ENCODE results near the gene PPM1H.
"Not testable (repeated sequence)": the region's sequence is repeated elsewhere in the genome, so short reads cannot be mapped to it uniquely, and the experiment has no call there.

Gene PPM1H

DNA sequence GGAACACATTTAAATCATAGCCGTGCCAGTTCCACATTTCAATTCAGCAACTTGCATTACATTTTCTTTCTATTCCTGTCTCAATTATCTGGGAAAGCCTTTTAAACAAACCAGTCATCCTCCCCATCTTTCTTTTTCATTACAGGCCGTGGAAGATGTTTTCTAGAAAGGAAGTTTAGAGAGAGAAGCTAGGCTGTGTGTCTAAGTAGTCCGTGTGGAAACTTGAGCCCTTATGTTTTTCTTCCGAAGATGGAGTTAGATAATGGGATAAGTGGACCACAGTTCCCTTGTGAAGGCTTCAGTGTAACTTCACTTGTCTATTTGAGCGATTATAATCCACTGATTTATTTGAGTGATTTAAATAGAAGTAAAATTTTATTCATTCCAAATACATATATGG lies 12.4 kb upstream of the PPM1H start:
- FAIRE-seq = no peak
- DNase-seq (ENCODE audit: low spot score) = no peak

DNA sequence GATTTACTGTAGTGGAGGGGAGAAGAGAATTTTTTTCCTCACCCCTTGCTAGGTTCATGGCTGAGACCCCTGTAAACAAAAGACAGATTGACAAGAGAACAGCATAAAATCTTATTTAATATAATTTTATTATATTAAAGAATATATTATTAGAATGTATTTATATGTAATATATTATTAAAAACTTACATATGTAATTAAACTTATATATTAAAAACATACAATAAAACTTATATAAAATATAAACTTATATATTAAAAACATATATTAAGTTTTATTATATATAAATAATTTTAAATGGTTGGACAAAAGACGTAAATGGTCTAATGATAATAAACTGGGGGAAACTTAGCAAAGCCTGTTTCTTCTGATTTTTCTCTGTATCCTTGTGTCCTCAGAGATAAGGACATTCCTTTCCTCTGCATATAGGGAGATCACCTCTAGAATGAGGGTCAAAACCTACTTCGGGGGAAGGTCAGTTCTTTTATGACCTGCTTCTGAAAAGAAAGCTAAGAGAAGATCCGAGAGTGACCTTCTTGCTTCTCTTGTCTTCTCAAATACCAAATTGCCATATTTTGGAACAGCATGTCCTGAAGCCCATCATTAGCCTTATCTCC lies 8.9 kb upstream of the PPM1H start:
- no peak for FAIRE-seq

DNA sequence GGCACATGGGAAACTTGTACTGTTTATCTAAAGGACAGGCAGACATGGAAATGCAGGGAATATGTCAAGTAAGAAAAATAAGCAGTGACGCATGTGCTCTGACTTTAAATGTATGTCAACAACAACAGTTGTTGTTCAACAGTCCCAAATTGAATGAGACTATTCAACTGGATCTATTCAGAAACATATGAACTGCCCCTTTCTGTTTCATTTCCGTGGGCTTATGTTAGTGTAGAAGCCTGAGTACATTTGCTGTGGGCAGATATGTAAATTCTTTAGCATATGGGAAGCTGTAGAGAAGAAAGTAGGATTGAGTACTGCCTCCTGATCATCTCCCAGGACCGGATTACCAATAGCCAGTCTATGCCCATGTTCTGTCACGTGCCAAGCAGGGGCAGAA lies 7.4 kb upstream of the PPM1H start:
- FAIRE-seq; DNase-seq (ENCODE audit: low spot score): not testable (repeated sequence)

More for the DNA sequence above, 8.9 kb upstream of the PPM1H start:
- no peak for DNase-seq (ENCODE audit: low spot score)

DNA sequence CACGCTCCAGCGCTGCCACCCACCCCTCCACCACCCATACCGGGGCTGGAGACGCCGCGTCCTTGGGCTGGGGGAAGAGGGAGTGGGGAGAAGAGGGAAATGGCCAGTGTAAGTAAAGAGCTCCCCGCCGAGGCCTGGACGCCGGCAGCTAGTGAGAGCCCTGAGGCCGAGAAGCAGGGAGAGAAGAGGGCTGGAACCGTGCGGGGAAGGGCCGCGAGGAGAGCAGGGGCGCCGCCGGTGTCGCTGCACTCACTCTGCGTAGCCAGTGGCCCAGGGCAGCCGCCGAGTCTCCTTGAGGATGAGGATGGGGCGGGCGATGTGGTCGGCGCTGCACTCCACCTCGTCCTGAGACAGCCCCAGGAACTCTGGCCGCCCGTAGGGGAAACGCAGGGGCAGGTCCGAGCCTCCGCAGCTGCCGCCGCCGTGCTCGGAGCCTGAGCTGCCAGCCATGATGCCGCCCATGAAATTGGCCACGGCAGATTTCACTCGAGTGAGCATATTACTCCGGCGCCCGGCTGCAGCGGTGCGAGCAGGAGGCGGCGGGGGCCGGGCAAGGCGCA lies 631 bp downstream of the PPM1H start:
- FAIRE-seq (no peak), DNase-seq (ENCODE audit: low spot score) (peak; percentile 67)

DNA sequence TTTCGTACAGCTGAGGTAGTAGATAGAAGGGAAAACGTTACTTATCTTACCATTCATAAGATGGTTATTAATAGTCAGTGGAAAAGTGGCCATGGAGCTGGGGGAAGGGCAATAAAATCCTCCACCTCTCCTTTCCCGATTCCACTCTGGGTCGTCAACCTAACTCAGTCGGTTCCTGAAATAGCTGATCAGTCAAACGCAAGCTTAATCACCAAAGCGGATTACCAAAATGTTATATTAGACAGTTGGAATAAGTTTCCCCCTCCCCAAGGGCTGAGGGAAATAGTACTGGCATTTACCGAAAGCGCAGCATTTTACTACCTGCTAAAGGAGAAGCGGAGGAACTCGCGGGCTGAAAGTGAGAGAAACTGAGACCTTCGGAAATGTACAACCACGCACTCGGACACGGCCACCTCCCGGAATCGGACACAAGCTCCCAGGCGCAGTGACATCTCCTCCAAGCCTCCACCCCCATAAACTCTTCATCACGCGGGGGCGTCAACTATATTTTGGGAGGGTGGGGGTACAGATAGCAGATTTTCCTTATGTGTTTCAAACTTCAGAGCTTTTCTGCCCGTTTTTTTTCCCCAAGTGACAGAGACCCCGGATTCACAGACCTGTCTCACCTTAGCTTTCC lies 1.2 kb downstream of the PPM1H start:
- DNase-seq (ENCODE audit: low spot score) = no peak

DNA sequence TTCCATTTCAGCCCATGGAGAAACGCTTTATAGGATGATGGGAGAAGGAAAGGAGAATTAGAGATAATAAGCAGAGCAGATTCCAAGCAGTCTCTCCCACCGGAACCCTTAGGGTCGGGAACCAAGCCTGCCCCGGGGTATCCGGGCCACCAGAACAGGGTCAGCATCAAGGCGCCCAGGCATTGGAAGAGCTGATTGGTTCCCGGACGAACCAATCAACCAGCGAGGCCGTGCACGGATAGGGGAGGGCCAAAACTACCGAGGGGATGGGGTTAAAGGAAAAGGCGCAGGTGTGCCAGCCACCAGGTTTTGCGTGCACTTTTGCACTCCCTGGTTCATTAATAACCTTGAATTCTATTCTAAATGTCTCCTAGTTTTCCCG lies 1.7 kb downstream of the PPM1H start:
- FAIRE-seq (no peak), DNase-seq (ENCODE audit: low spot score) (peak; percentile 10)

More for the DNA sequence above, 1.2 kb downstream of the PPM1H start:
- no peak for FAIRE-seq

DNA sequence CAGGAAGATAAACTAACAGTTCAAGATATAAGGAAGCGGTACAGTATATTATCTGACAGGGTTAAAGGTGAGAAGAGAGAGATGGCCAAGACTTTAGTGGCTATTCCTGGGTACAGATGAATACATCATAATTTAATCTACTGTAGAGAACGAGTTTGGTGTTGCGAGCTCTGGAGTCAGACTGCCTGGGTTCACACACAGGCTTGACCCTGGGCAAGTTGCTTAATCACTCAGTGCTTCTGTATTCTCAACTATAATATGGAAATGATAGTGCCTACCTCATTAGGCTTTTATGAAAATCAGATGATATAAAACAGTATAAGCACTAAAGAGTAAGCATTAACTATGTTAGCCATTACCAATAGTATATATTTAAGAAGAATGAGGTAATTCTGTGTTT lies 3.5 kb downstream of the PPM1H start:
- no peak for FAIRE-seq

DNA sequence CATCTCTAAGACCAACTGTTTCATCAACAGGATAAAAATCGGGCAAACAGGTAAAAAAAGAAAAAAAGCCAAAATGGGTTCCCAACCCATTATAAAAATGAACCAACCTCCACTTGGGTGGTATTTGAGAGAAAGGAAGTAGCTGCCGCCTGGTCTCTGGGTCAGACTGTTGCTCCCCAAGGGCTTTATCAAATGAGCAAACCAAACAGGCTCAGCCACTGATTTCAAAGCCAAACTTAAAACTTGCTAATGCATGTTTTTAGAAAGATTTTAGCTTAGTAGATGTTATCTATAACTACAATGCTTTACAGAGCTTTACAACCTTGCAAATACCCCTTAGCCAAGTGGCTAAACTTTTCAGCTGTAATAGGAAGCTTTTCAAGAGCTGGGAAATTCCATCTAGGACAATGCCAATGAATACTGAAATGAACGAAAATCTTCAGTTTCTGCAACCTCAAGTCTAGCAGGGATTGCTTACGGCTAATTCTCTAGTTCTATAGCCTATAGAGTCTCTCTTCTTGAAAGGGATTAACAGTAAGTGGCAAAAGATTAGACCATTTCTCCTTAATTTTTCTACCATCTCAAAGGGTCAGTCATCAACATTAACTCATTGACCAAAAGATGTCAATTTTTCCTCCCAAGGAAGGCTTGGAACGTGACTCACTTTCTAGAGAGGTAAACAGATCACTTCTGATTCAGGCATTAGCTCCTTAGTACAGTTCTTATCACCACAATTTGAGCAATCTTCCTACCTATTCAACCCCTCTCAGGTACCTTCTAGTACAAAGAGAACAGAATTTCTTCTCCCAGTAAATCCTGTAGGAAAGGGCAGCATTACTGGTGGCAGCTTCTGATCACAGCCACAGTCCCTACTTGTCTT lies 4.2 kb downstream of the PPM1H start:
- no peak for FAIRE-seq
- no peak for DNase-seq (ENCODE audit: low spot score)

More for the DNA sequence above, 3.5 kb downstream of the PPM1H start:
- no peak for DNase-seq (ENCODE audit: low spot score)

DNA sequence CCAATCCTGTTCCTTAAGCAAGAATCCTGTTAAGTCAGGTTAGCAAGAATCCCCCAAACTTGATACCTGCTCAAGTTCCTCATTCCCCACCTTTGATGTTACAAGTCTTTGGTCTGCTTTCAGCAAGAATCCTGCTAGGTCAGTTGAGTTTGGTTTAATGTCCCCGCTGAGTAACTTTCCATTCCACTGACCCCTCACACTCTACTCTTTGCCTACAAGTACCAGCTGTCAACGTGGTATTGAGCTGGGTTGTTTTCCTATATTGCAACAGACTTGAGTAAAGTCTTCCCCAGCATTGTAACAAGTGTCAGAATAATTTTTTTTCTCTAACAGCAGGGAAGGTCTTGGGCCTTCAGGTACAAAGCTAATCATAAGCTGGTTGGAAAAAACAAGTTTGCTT lies 6.3 kb downstream of the PPM1H start:
- no peak for FAIRE-seq
- DNase-seq (ENCODE audit: low spot score) = no peak

DNA sequence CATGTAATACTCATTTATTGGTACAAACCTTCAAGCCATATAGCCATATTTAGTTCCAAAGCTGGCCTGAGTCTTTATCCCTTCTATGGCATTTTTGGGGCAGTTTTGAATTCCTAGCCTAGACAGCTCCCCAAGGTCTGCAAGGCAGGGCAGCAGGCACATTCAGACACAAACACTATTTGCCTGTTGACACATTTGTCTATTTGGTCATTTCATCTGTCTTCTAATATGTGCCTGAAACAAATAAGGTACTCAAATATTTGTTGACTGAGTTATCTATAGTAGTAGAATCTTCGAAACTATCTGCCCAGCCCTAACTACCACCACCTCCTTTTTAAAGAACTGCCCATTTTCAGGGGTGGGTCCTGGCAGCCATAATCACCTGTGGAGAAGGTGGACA lies 9.3 kb downstream of the PPM1H start:
- DNase-seq (ENCODE audit: low spot score) (no peak), FAIRE-seq (no peak)

DNA sequence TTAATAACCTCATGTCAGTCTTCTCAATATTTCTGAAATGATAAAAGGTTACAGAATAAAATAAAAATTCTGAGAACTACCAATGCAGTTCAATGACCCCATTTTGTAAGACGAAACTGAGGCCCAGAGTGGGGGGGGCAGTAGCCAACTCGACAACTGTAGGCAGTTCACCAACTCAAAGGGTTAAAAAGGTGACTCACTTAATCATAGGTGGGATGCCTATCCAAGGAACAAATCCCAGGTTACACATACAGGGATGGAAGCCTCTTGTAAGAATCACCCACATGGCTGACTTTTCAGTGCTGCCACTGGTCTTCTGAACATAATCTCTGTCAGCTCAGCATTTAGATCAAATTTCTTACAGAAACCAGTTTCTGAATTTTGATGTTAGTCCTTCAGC lies 10.9 kb downstream of the PPM1H start:
- FAIRE-seq (no peak), DNase-seq (ENCODE audit: low spot score) (no peak)

DNA sequence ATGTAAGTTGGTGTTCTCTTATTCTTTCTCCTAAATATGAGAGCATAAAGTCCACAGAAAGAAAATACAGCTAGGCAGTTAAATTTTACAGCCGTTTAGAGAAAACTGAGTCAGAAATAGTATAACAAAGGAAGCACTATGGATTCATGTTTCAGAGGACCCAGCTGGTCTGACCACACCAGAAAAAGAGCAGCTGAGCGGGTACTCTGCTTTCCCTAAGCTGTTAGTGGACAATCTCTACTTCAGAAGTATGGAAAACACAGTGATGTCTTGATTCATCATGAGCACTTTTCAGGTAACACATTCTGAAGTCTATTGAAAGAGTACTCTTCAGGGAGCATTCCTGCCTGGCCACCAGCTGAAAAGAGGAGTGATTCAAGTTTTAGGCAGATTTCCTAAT lies 12.4 kb downstream of the PPM1H start:
- DNase-seq (ENCODE audit: low spot score) (peak; percentile 18), FAIRE-seq (no peak)

DNA sequence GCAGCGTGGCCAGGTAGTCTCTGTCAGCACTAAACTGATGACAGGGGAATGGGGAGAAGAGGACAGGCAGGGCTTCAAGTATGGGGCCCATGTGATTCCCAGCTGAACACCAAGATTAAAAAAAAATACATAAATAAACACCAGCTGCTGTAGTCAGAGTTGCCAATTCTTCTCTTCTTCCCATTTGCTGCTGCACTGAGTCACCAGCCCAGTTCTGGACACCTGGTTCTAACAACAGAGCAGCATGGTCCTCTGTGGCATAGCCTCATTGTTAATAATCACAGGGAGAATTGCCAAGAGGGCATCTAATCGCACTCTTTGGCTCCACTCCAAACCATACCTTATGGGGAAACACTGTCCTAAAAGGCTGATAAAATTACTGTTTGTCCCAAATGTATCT lies 15.1 kb downstream of the PPM1H start:
- DNase-seq (ENCODE audit: low spot score) (peak; percentile 64), FAIRE-seq (no peak)

DNA sequence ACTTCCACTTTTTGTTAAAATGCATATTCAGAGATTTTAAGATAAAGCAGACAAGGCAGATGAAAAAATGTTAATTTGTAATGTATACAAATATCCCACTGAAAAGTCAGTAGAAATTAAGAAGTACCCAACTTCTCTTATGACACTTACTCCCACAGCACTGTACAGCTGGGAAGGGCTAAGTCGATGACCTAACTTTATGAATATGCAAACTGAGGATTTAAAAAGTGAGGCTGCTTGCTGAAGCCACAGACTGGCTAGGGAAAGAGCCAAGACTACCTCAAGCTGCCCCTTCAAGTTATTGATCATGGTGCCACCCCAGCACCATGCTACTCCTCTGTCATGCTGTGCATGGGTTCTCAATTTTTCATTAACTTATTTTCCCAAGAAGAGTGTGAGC lies 17.0 kb downstream of the PPM1H start:
- no peak for FAIRE-seq
- DNase-seq (ENCODE audit: low spot score) = no peak

DNA sequence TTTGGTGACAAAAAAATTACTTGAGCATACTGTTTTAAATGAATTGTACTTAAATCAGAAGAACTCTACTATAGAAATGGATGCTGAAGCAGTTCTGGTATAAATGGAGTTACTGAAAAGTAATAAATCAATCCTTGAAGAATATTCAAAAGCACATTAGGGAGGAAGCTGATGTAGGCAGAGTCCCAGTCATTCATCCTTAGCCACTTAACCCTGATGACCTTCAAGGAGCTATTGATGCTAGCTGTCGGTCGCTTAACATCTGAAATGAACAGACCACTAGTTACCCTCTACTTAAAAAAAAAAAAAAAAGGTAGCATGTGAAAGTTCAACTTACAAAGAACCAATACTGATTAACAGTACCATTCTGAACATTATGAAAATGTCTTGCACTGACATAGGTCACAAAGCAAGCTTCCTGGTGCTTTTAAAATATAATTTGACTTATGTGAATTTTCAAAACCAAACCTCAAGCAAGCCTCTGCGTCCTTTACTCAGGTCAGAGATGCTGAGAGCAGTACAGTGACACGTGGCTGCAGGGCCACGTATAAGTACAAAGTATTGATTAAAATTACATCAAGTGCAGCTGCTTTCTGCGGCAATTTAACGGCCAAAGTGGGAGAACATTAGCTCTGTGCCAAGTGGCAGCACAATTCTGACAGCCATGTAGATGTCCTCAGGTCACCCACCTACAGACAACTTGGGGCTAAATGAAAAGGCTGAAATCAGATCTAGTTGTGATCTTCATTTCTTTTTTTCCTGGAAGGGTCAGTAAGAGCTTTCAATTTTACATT lies 18.1 kb downstream of the PPM1H start:
- DNase-seq (ENCODE audit: low spot score) (no peak), FAIRE-seq (no peak)

DNA sequence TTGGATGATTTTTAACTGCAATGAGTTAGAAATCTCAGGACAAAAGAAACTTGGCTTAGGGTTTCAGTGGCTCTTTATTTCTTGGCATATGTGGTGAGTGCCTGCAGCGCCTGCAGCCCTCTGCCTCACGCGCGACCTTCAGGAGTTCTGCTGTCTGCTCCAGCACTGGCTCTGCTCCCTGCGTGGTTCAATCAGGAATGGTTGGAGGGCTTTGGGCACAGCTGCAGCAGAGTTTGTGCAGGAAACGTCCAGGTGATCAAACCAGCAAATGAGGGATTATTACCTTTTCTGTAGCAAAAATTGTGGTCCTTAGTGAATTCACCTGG lies 19.8 kb downstream of the PPM1H start:
- DNase-seq (ENCODE audit: low spot score) (no peak), FAIRE-seq (no peak)

DNA sequence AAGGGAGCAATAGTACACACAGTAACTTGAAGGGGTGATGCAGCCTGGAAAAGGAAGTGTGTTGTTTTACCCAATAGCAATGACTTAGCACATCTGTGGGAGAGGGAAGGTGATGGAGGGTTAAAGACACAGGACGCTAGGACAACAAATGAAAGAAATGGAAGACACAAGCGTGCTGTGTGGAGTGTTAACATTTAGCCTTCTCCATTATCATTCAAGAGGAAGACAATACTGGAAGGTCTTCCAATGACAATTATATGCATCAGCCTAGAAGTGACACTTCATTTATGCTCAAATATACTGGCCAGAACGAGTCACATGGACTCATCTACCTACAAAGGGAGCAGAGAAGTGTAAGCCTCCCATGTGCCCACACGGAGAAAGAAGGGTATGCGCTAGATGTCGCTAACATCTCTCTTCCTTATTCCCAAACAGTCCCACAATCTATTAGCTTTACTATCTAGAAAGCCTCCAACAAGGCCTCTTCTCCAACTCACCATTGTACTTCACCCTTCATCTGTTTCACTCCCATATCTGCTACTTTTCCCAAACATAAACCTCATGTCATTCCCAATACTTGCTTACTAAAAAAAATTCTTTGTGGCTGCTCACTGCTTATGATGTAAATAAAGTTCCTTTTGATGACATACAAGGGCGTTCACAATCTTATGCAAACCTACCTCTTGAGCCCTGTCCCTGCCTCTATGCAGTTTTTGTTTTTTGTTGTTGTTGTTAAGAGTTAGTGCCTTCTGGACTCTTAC lies 20.3 kb downstream of the PPM1H start:
- no peak for FAIRE-seq
- DNase-seq (ENCODE audit: low spot score) = no peak

DNA sequence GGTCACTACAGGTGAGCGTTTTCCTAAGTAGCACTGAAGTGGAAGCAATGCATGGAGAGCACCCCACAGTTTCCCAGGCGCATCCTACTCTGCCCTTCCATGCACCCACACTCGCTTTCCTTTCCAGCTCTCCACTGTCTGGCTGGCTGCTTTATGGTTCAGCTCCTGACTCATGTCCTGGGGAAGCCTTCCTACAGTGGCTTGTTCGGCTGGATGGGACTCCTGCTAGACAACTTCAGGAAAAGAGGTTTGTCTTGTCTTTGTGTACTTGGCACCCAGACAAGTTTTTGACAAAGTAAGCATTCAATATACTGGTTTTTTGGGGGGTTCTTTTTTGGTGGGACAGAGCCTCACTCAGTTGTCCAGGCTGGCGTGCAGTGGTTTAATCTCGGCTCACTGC lies 21.6 kb downstream of the PPM1H start:
- no peak for FAIRE-seq
- DNase-seq (ENCODE audit: low spot score) = no peak

DNA sequence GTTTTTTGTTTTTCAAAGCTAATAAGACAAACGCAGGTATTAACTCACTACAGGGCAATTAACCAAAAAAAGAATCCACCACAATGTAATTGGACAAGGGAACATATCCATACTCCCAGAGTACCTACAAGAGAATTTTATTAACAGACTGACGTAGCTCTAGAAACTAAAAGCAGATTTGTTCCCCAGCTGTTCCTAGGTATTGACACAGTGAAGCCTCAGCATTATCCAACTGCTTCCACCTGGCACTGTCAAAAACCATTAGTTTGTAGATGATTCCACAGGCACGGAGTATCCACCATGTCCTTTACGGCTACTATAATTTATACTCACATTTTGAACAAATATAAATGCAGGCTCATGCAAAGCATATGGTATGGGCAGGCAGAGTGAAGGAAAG lies 22.3 kb downstream of the PPM1H start:
- DNase-seq (ENCODE audit: low spot score) (no peak), FAIRE-seq (no peak)

DNA sequence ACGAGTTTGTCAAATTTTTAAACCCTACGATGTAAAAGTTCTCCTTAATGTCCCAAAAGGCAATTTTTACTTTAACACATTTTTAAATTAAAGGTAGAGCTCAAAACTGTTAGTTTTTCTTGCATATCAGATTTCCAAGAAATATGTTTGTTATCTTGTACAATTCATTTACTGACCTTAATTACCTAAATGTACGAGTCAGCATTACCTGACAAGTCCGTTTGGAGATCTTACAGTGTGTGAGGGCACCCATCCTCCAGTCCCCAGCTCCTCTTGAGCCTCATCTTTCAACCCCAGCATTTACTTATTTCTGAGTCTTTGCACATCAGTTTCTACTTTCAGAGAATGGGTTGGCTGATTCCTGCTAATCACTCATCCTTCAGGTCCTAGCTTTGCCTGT lies 23.7 kb downstream of the PPM1H start:
- no peak for DNase-seq (ENCODE audit: low spot score)
- no peak for FAIRE-seq
